Stomach (tissue), 9 donors: ENCODE data around the gene SLC23A1. TPM values are rescaled to one million over a fixed set of nuclear protein-coding genes. Genes with fewer than 3 reads are reported as not detected.

ENCODE experiments used
- DNase-seq, 2 donors: peaks; one replicate each; pipeline versions ENCODE4 v3.0.0 to v3.0.0-alpha.2; 2013 to 2019
- H3K27ac ChIP-seq, 5 donors: fragments of 200-600 bp in 4 of 5; sonication (generic) in 4 of 5; one replicate each; pipeline ENCODE4 v1.5.1; 2013 to 2019; ENCODE audit warnings: mild to moderate bottlenecking in 1 of 5, moderate library complexity in 1 of 5
- H3K27me3 ChIP-seq, 3 donors: fragments of 200-600 bp; sonication (generic); one replicate each; pipeline ENCODE4 v1.5.1; 2017 to 2019; ENCODE audit warnings: mixed run types in 1 of 3
- H3K36me3 ChIP-seq, 4 donors: fragments of 200-600 bp; sonication (generic); 1 replicate in 3 of 4; 2 replicates in 1 of 4; pipeline ENCODE4 v1.5.1; 2016 to 2019
- H3K4me1 ChIP-seq, 4 donors: fragments of 200-600 bp; sonication (generic); one replicate each; pipeline ENCODE4 v1.5.1; 2016 to 2019
- H3K4me3 ChIP-seq, 4 donors: fragments of 200-600 bp; sonication (generic) in 3 of 4; one replicate each; pipeline ENCODE4 v1.5.1; 2016 to 2019; ENCODE audit warnings: mild to moderate bottlenecking in 1 of 4
- H3K9me3 ChIP-seq, 4 donors: fragments of 200-600 bp; sonication (generic); one replicate each; pipeline ENCODE4 v1.5.1; 2016 to 2019
- EP300 ChIP-seq: sonication (generic); formaldehyde crosslinking; IDR thresholded peaks from one replicate; pipeline ENCODE4 v1.6.1; 2017; ENCODE audit warnings: antibody characterized with exemption
- POLR2A ChIP-seq, 4 donors: fragments of 450-650 bp; IDR thresholded peaks; one replicate each; pipeline ENCODE4 v1.6.1; 2016; ENCODE audit warnings: antibody characterized with exemption in 4 of 4, control low read depth in 2 of 4, mild to moderate bottlenecking in 1 of 4, moderate library complexity in 1 of 4
- POLR2AphosphoS5 ChIP-seq, 3 donors: sonication (generic); formaldehyde crosslinking; IDR thresholded peaks; one replicate each; pipeline ENCODE4 v1.6.1; 2016; ENCODE audit warnings: antibody characterized with exemption in 3 of 3
- WGBS, 5 donors: extraction: QIAGEN DNeasy Blood & Tissue Kit in 3 of 5; methylation state at CpG; one replicate each; pipeline versions ENCODE4 v1.1.5 to v1.1.7; 2013 to 2018; 5-methylcytosine and 5-hydroxymethylcytosine counted together
- intact Hi-C: fragments of 100-400 bp; cut with DNase I; formaldehyde crosslinking; loops from one replicate; pipeline ENCODE4 v1.15.1; 2023; ENCODE audit warnings: low total_unique reads
- polyA plus RNA-seq, 3 donors: library from polyadenylated mRNA; stranded (reverse); fragments of 200-250 nt; gene quantifications; one replicate each; pipeline ENCODE4 v1.2.3, GENCODE V29; 2013
- total RNA-seq, 5 donors: library from RNA; depleted of rRNA; stranded (reverse); fragments of >200 nt; gene quantifications; one replicate each; pipeline versions ENCODE4 v1.1.0 to v1.2.3, GENCODE V29; 2014 to 2016
- TF ChIP-seq, protein P1 (sequence below), 7 experiments: fragments of 450-650 bp in 4 of 7; fragments of 200-600 bp in 3 of 7; sonication (generic) in 3 of 7; IDR thresholded peaks; one replicate each; pipeline ENCODE4 v1.5.1; 2016 to 2019; ENCODE audit warnings: antibody characterized with exemption in 7 of 7, control low read depth in 2 of 7, mild to moderate bottlenecking in 1 of 7
- donor health status: healthy with polysubstance abuse.
- donor health status: Bipolar disorder and iron deficiency.
- donor health status: healthy.

Gene SLC23A1
- total and polyA plus RNA-seq, 8 donors: 0.37 TPM; not detected in 7

GRCh38 chr5:139386050-139386438 lies 2.9 kb upstream of the SLC23A1 start:
- Histone ChIP-seq H3K4me1 (peaks cover 37 to 59% (median 50%) of the 10 kb centered on the region in 4 donors), H3K27me3 (no peaks in the 10 kb centered on the region), H3K9me3 (no peaks in the 10 kb centered on the region), H3K27ac (peak overlapping the region in 1 of 5 donors; percentile 83), H3K36me3 (no peaks in the 10 kb centered on the region), H3K4me3 (no peak overlapping the region)
- intact Hi-C loops: no loop called here
- no peak for TF ChIP-seq POLR2AphosphoS5 (IDR thresholded peaks at IDR 0.05)
- TF ChIP-seq EP300: no peak
- TF ChIP-seq POLR2A (IDR thresholded peaks at IDR 0.05): no peak
- TF ChIP-seq, protein P1, sequence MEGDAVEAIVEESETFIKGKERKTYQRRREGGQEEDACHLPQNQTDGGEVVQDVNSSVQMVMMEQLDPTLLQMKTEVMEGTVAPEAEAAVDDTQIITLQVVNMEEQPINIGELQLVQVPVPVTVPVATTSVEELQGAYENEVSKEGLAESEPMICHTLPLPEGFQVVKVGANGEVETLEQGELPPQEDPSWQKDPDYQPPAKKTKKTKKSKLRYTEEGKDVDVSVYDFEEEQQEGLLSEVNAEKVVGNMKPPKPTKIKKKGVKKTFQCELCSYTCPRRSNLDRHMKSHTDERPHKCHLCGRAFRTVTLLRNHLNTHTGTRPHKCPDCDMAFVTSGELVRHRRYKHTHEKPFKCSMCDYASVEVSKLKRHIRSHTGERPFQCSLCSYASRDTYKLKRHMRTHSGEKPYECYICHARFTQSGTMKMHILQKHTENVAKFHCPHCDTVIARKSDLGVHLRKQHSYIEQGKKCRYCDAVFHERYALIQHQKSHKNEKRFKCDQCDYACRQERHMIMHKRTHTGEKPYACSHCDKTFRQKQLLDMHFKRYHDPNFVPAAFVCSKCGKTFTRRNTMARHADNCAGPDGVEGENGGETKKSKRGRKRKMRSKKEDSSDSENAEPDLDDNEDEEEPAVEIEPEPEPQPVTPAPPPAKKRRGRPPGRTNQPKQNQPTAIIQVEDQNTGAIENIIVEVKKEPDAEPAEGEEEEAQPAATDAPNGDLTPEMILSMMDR (IDR thresholded peaks at IDR 0.05): no peak
- no peak for DNase-seq
- 85 to 91% (median 87%) methylated on average over 5 of the region's 5 CpGs for WGBS, 5 donors

- peak in 1 of 2 donors; percentile 52 for DNase-seq
- Histone ChIP-seq H3K27ac (peak overlapping the region; percentile 23 to 87 (median 77)), H3K27me3 (no peaks in the 10 kb centered on the region), H3K9me3 (no peaks in the 10 kb centered on the region), H3K36me3 (no peaks in the 10 kb centered on the region), H3K4me3 (peak overlapping the region; percentile 36 to 47 (median 40)), H3K4me1 (peaks cover 31 to 56% (median 46%) of the 10 kb centered on the region in 4 donors)
- intact Hi-C loops: no loop called here
- no peak for TF ChIP-seq POLR2A (IDR thresholded peaks at IDR 0.05)
- TF ChIP-seq, protein P1 (IDR thresholded peaks at IDR 0.05): peak in 5 of 7 experiments; percentile 13 to 40 (median 31)
- 22 to 29% (median 29%) methylated on average over 8 of the region's 8 CpGs for WGBS, 5 donors
Measured at GRCh38 chr5:139385061-139386049, 2.3 kb upstream of the SLC23A1 start.

DNA sequence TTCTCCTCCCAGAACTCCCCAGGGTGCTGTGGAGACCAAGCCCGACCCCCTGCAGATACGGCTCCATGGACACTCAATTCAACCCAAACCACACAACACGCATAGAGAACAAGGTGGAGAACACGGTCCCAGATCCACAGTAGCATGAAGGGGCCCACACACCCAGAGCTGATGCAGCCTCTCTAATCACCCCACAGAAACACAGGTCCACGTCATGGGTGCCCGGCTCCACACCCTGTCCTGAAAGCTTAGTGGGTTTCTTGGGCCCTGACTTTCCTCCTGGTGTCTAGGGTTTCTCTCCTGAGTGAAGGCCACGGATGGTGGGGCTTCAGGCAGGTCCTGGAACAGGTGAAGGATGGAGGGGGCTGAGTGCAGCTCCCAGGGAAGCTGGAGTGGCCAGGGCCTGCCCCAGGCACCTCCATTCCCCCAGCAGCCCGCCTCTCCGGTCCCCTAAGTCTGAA lies 1.5 kb upstream of the SLC23A1 start:
- H3K4me3 ChIP-seq: peak overlapping the region; percentile 36 to 47 (median 40)
- H3K9me3 ChIP-seq: no peaks in the 10 kb centered on the region
- H3K27me3 ChIP-seq: no peaks in the 10 kb centered on the region
- TF ChIP-seq, protein P1 (IDR thresholded peaks at IDR 0.05): no peak
- TF ChIP-seq EP300 (no peak), POLR2AphosphoS5 (IDR thresholded peaks at IDR 0.05) (no peak), POLR2A (IDR thresholded peaks at IDR 0.05) (no peak)
- intact Hi-C loops: no loop called here
- DNase-seq: no peak
- H3K4me1 ChIP-seq: peaks cover 31 to 54% (median 45%) of the 10 kb centered on the region in 4 donors
- WGBS, 5 donors: 40 to 69% (median 60%) methylated on average over 9 of the region's 9 CpGs
- H3K36me3 ChIP-seq: no peaks in the 10 kb centered on the region
- H3K27ac ChIP-seq: peak overlapping the region; percentile 18 to 87 (median 77)

DNA sequence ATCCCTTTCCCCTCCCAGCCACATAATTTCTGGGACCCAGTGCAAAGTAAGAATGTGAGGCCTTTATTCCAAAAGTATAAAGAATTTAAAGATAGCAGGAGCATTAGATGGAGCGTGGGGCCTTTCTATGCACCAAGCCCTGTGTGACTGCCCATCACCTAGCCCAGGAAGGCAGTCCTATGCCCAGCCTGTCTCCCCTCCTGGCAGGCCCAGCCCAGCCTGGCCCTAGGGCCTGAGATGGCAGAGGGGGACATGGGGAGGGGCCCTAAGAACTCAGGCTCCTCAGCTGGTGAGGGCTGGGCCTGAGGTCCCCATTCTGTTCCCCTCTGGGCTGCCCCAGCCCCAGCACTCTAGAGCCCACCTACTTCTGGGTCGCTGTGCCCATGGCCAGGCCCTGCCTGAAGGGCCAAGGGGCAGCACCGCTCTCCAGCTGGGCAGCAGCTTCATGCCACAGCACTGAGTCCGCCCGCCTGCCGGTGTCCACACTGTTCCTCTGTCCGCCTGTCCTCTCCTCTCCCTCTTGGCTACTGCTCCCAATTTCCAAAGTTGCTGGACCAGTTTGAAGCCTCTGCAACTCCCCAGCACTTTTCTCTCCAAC lies 995 bp upstream of the SLC23A1 start:
- H3K9me3 ChIP-seq: no peaks in the 10 kb centered on the region
- H3K36me3 ChIP-seq: no peaks in the 10 kb centered on the region
- TF ChIP-seq POLR2A (IDR thresholded peaks at IDR 0.05) (no peak), EP300 (no peak), POLR2AphosphoS5 (IDR thresholded peaks at IDR 0.05) (no peak)
- TF ChIP-seq, protein P1 (IDR thresholded peaks at IDR 0.05): no peak
- intact Hi-C loops: no loop called here
- DNase-seq: no peak
- peak overlapping the region in 1 of 4 donors; percentile 47 for H3K4me3 ChIP-seq
- H3K4me1 ChIP-seq: peaks cover 31 to 54% (median 41%) of the 10 kb centered on the region in 4 donors
- H3K27ac ChIP-seq: peak overlapping the region in 3 of 5 donors; percentile 77 to 87 (median 83)
- 48 to 80% (median 63%) methylated on average over 6 to 7 of the region's 7 CpGs for WGBS, 5 donors
- H3K27me3 ChIP-seq: no peaks in the 10 kb centered on the region
